Measurements from ENCODE around the gene FLAD1. TPM values are rescaled to one million over a fixed set of nuclear protein-coding genes. Genes with fewer than 3 reads are reported as not detected.

FLAD1 gene
- total RNA-seq, 1 donor from 2014 or later, result 28.7 TPM

DNA sequence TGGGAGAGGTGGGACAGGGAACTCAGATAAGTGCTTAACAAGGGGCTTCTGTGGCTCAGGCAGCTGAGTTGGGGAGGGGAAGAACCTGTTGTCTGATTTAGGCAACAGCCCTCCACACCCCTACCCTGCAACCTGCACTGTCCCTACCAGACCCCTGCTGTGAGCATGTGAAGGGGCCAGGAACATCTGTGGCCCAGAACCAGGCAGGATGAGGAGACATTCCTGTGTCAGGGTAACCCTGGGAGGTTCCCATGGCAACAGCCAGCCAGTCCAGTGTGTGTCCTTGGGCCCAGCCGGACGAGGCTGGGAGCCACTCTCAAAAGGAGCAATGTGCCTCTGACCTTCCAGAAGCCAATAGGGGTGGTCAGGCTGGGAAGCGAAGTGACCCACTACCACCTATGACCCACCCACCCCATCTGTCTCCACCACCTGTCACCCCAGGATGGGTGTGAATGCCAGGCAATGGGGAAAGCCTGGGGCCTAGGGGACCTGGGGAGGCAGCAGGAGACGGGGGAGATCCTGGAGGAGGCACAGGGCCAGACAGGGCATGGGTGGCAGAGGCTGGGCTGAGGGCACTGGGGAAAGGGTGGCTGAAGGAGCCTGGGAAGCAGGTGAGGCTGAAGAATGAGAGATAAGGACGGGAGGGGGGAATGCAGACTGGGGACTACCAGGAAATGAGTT is 41.7 kb upstream of the FLAD1 start:
- peaks cover 30% of the 10 kb centered on the region for H3K4me1 Mint-ChIP-seq (ENCODE audit: low read depth)
- no peak overlapping the region for H3K27ac Mint-ChIP-seq (ENCODE audit: unreplicated experiment)
- H3K4me3 Mint-ChIP-seq (ENCODE audit: unreplicated experiment), result no peak overlapping the region
- peaks cover 3% of the 10 kb centered on the region for H3K36me3 Mint-ChIP-seq (ENCODE audit: low read depth)
- H3K9me3 Mint-ChIP-seq (ENCODE audit: low read depth), result no peaks in the 10 kb centered on the region
- DNase-seq (ENCODE audit: low spot score), result no peak
- H3K27me3 Mint-ChIP-seq (ENCODE audit: low read depth), result no peaks in the 10 kb centered on the region
- TF ChIP-seq, protein P1, sequence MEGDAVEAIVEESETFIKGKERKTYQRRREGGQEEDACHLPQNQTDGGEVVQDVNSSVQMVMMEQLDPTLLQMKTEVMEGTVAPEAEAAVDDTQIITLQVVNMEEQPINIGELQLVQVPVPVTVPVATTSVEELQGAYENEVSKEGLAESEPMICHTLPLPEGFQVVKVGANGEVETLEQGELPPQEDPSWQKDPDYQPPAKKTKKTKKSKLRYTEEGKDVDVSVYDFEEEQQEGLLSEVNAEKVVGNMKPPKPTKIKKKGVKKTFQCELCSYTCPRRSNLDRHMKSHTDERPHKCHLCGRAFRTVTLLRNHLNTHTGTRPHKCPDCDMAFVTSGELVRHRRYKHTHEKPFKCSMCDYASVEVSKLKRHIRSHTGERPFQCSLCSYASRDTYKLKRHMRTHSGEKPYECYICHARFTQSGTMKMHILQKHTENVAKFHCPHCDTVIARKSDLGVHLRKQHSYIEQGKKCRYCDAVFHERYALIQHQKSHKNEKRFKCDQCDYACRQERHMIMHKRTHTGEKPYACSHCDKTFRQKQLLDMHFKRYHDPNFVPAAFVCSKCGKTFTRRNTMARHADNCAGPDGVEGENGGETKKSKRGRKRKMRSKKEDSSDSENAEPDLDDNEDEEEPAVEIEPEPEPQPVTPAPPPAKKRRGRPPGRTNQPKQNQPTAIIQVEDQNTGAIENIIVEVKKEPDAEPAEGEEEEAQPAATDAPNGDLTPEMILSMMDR (IDR thresholded peaks at IDR 0.05), result no peak

DNA sequence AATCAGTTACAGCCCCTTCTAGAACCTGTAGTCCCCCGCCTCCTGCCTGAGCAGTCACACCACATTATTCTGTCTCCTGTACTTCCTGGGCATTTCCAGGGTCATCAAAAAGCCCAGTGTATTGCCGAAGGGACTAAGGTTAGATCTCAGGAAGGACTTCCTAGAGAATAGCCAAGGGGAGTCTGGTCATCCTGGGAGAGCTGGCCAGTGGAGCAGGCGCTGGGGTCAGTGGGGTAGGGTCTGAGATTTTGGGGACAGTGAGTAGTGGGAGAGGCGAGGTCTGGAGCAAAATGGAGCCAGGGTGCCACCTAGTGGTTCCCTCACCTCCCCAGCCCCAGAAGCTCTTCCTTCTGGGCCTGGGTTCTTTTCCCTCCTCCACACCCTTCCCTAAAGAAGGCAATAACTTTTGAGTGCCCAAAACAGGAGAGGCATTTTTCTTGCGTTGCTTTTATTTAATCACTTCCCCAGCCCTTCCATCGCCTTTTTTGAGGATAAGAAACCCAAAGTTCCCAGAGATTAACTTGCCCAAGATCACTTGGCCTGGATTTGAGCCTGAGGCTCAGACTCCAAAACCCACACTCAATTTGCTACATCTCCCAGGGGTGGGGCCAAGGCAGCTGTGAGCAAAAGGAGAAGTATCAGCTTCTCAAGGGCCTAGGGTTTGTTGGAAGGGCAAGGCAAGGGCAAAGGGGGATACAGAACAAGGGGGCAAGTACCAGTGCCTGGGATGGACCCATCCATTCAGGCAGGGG is 39.3 kb upstream of the FLAD1 start:
- Mint-ChIP-seq H3K4me3 (ENCODE audit: unreplicated experiment) (no peak overlapping the region), H3K27ac (ENCODE audit: unreplicated experiment) (no peak overlapping the region)

DNA sequence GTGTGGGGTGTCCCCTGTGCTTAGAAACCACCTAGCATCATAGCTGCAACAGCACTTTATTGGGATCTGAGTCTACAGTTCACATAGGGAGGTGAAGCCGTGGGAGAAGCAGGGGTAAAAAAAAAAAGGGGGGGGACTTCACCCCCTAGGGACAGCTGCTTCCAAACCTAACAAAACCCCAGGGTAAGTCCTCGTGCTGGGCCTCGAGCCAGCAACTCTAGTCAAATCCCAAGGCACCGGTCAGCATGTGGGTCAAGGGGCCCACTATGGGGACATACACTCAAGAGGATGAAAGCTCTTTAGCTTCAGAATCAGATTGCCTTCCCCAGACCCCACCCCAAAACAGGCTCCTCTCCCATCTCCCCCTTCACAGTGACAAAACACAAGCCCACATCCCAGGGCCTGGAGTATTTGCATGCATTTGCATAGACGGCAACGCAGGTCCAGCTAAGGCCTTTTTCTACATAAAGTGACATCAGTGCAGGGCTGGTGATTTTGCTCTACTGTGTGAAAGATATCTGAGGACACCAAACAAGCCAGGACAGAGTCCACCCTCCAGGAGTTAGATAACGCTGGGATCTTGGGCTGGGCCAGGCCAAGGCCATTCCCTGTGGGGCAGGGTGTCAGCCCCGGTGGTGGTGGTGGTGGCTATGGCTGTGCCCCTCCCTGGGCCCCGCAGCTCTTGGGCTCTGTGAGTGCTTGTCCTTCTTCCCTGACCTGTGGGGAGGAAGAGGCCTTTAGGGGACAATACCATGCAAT is 38.6 kb upstream of the FLAD1 start:
- Mint-ChIP-seq H3K36me3 (ENCODE audit: low read depth) (peaks cover 7% of the 10 kb centered on the region), H3K9me3 (ENCODE audit: low read depth) (no peaks in the 10 kb centered on the region), H3K27me3 (ENCODE audit: low read depth) (no peaks in the 10 kb centered on the region), H3K4me1 (ENCODE audit: low read depth) (peaks cover 12% of the 10 kb centered on the region), H3K4me3 (ENCODE audit: unreplicated experiment) (no peak overlapping the region), H3K27ac (ENCODE audit: unreplicated experiment) (no peak overlapping the region)
- DNase-seq (ENCODE audit: low spot score), result no peak
- TF ChIP-seq, protein P1 (IDR thresholded peaks at IDR 0.05), result no peak

More for the DNA sequence above, 39.3 kb upstream of the FLAD1 start:
- TF ChIP-seq, protein P1 (IDR thresholded peaks at IDR 0.05), result peak; percentile 87
- Mint-ChIP-seq H3K36me3 (ENCODE audit: low read depth) (peaks cover 7% of the 10 kb centered on the region), H3K27me3 (ENCODE audit: low read depth) (no peaks in the 10 kb centered on the region), H3K4me1 (ENCODE audit: low read depth) (peaks cover 16% of the 10 kb centered on the region), H3K9me3 (ENCODE audit: low read depth) (no peaks in the 10 kb centered on the region)
- no peak for DNase-seq (ENCODE audit: low spot score)

DNA sequence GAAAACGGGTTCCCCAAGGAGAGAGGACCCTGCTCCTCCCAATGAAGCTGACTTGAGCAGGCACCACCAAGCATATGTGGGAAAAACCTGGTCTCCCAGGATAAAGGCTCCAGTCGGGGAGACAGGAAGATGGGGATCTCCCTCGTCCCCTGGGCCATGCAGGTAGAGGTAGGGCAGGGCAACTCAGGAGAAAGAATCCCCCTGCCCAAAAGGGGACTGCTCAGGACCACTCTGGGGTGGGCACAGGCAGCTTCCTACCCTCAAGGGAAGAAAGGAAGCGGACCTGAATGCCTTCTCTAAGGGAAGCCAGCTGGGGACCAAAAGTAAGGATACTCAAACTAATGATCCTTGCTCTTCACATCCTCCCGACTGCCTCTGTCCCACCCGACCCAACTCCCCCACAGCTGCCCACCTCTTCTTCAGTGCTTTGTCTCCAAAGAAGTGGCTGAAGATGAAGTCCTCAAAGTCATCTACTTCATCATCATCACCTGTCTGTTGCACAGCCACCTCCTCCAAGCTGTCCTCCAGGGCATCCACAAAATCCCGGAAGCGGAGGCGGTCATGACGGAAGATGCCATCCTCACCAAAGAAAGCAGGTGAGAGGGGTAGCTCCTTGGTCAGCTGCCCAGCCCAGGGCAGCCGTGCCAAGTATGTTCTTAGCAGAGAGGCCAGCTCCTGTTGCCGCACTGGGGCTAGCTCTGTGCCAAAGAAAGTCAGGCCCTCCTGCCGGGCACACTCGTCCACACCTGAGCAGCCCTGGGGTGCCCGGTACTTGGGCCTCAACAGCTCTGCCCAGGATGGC is 37.8 kb upstream of the FLAD1 start:
- no peak overlapping the region for H3K27ac Mint-ChIP-seq (ENCODE audit: unreplicated experiment)
- H3K4me3 Mint-ChIP-seq (ENCODE audit: unreplicated experiment), result no peak overlapping the region
- H3K9me3 Mint-ChIP-seq (ENCODE audit: low read depth), result no peaks in the 10 kb centered on the region

More for the DNA sequence above, 37.8 kb upstream of the FLAD1 start:
- no peak for DNase-seq (ENCODE audit: low spot score)
- TF ChIP-seq, protein P1 (IDR thresholded peaks at IDR 0.05), result no peak
- Mint-ChIP-seq H3K4me1 (ENCODE audit: low read depth) (peaks cover 12% of the 10 kb centered on the region), H3K36me3 (ENCODE audit: low read depth) (peaks cover 7% of the 10 kb centered on the region), H3K27me3 (ENCODE audit: low read depth) (no peaks in the 10 kb centered on the region)
